NCI-H1694 (cell line): ENCODE measurements around the gene PACSIN2.
"Not testable (repeated sequence)": the region's sequence is repeated elsewhere in the genome, so short reads cannot be mapped to it uniquely, and the experiment has no call there.

Experiments used
- DNase-seq: peaks from one replicate; lab custom pipeline; 2025; lab: John Stamatoyannopoulos, UW

The PACSIN2 gene

GRCh38 chr22:43014869-43015676, at the start of gene PACSIN2:
PACSIN2 (minus strand) TSS chr22:43015149; CDS start chr22:42912080, 103,069 bp downstream.
- DNase-seq, result peak; percentile 97

DNA sequence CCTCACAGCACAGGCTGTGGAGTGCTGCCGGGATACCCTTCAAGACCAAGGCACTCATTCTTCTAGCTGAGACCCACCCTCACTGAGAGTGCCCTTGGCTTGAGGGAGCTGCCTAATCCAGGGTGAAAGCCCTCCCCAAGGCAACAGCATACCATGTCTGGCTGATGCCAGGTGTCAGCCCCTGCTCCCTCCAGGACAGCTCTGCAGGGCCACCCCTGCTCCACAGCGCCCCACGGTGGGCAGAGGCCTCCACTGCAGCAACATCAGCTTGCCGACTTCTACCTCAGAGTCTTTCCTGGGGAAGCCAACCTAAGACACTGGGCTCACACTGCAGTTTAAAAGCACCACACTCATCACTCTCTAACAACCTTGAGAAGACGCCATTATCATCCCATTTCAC, 45.2 kb upstream of the PACSIN2 start:
- no peak for DNase-seq

DNA sequence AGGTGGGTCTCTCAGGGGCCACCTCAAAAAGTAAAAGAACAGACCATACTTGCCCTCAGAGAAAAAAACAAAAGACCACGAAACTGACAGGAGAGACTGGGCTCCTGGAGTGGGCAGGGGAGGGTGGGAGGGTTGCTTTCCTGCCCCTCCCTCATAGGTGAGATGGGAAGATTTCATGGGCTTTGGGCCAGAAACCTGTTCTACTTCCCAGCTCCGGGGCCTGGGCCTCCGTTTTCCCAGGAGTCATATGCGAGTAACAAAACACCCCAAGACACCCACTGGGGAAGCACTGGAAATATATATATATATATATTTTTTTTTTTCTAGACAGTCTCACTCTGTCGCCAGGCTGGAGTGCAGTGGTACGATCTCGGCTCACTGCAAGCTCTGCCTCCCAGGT, 42.7 kb upstream of the PACSIN2 start:
- no peak for DNase-seq

GRCh38 chr22:43053176-43053575, 38.2 kb upstream of the PACSIN2 start:
- peak; percentile 9 for DNase-seq

DNA sequence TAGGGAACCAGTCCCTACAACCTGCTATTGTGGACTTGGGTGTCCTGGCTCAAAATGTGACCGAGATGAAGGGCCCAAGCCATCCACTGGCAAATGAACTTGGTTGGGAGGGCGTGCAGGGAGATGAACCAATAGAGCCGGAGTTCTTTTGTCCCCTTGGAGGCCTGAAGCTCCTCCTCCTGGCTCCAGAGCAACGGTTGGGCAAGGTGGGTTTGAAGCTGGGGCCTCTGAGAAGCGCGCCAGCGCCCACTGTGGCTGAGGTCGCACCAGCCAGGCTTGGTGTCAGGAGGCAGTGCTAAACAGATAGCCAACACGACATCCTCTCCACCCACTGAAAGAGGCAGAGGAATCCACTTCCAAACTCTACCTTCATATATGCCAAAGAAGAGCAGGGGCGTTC, 36.0 kb upstream of the PACSIN2 start:
- DNase-seq, result no peak

GRCh38 chr22:43047605-43048004, 32.7 kb upstream of the PACSIN2 start:
- DNase-seq, result no peak

GRCh38 chr22:43044290-43044712, 29.4 kb upstream of the PACSIN2 start:
- DNase-seq, result no peak

GRCh38 chr22:43042101-43042780, 27.3 kb upstream of the PACSIN2 start:
- DNase-seq, result peak; percentile 76

DNA sequence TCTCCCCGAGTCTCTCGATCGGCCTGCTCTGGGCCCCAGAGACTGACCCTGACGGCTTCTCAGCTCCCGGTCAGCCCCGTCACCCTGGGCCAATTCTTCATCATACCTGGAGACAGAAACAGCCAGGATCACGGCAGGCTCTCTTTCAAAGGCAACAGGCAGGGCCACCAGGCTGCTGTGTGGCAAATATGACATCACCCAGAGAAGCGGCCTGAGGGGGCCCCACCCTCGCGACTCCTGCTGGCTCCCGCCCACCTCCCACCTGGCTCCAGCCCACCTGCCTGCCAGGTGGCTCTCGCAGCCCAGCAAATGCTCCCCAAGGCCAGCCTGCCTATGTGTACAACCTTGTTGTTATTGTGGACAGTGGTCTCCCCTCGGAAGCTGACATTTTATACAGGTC, 24.9 kb upstream of the PACSIN2 start:
- no peak for DNase-seq

GRCh38 chr22:43038325-43038724, 23.4 kb upstream of the PACSIN2 start:
- no peak for DNase-seq

DNA sequence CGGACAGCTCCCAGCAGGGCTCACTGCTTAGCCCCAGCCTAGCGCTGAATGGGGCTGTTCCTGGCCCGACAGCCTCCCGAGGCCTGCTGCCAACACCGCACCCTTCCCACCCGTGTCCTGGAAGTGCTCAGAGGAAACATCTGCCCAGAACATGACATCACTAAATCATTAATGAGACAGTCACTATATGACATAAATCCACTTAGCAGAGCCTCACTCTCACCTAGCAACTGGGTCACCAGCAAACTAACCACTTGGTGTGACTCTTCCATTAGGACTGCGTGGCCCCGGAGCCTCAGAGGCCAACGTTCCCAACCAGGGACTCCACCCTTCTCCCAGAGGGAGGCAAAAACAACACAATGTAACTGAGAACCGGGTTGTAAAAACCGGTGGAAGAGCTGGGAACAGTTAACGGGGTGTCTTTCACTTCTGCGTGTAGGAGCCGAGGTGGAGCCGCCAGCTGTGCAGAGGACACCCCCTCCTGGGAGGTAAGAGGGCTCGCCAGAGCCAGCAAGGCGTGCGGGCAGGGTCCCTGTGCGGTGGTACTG, 21.4 kb upstream of the PACSIN2 start:
- peak; percentile 11 for DNase-seq

DNA sequence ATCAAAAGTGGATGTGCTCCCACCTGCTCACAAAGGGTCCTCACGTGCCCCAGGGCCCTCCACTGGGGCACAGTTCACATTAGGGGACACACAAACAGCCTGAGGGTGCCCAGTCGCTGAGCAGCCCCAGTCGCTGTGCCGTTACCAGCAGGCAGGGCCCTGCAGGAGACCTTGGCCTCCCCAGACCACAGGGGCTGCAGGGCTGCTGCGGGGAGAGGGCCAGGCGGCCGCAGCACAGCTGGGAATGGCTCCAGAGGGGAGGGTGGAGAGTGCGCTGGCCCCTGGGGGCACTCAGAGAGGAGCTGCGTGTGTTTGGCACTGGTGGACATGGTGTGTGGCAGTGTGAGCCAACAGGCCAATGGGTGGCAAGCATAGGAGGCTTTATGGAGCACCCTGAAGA, 20.3 kb upstream of the PACSIN2 start:
- DNase-seq, result no peak

- DNase-seq, result no peak
These were observed 16.7 kb upstream of the PACSIN2 start for GRCh38 chr22:43031617-43032016.

GRCh38 chr22:43018615-43019014, 3.7 kb upstream of the PACSIN2 start:
- no peak for DNase-seq

GRCh38 chr22:43017525-43018460, 2.8 kb upstream of the PACSIN2 start:
- DNase-seq, result no peak

DNA sequence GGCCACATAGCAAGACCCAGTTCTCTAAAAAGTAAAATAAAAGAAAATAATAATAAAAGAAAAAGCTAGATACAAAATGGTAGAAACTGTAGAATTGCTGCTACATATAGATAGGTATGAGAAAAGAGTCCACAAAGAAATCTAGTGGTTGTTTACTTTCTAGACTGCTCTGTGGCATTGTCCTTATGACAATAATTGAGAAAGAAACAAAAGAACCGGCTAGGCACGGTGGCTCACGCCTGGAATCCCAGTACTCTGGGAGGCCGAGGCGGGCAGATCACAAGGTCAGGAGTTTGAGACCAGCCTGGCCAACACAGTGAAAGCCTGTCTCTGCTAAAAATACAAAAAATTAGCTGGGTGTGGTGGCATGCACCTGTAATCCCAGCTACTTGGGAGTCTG, 1.2 kb upstream of the PACSIN2 start:
- DNase-seq, result not testable (repeated sequence)

- DNase-seq, result no peak
These were observed 711 bp upstream of the PACSIN2 start for GRCh38 chr22:43015677-43016042.

DNA sequence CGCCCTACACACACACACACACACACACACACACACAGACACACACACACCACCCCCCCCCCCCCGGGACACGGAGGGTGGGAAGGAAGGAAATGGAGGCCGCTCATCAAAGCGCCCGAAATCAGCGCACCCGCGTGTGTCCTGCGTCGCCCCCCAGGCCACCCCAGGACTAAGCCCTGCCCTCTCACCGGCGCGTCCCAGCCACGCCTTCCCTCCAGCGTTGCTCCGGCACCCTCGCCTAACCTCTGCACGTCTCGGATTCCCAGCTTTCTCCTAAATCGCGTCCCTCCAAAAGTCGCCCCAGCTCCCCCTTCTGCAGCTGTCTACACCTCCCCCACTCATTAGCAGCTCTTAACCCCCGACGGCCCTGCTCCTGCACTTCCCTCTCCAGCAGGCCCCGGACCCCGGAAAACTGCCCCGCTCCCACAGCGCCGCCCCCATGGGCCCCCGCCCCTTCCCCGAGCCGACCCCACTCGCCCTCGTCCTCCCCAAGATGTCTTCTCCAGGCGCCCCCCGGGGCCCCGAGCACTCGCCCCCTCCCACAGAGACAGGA, 557 bp downstream of the PACSIN2 start:
- DNase-seq, result peak; percentile 15

DNA sequence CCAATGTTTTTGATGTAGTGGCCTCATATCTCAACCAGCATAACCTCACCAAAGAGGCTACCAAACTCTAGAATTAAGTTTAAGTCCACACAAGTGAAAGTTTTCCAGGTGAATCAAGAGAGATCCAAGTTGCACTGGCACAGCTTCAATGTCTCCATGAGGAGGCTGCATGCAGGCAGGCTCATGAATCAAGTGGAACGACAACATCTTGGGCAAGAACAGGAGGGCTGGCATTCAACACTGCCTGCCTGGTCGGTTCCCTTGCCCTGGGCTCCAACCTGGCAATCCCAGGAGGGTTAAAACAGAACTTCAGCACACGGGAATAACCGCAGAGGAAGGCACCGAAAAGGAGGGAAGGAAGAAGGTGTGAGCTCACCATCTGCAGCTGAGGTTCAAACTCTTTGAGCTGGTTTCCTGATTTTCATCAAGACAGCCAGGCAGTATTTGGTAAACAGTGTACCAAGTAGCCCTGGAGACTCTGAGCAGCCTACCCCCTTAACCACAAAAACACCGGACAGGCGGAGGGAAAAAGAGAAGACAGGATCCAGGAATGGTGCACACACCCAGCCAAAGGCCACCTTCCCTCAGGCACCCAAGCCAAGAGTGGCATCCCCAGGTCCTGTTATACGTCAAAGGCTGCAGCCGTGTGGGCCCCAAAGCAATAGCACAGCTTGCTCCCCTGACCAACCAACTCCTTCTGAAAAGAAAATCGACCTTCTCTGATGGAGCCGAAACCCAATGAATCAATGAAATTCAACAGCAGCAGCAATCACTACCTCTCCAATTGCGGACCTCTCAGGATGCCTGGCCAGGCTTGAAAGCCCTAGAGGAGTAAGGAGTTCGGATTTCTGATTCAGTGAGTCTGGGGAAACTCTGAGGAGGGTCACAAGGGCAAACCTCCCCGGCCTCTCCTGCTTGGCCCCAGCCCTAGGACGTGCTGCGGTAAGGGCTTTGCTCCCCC, 1.3 kb downstream of the PACSIN2 start:
- no peak for DNase-seq

DNA sequence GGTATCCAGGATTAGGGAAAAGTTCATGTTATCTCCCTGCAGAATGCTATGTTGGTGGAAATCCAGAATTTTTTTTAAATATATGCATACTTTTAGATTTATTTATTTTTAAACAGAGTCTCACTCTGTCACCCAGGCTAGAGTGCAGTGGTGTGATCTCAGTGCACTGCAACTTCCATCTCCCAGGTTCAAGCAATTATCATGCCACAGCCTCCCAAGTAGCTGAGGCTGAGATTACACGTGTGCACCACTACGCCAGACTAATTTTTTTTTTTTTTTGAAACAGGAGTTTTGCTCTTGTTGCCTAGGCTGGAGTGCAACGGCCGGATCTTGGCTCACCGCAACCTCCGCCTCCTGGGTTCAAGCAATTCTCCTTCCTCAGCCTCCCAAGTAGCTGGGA, 2.6 kb downstream of the PACSIN2 start:
- DNase-seq, result no peak

DNA sequence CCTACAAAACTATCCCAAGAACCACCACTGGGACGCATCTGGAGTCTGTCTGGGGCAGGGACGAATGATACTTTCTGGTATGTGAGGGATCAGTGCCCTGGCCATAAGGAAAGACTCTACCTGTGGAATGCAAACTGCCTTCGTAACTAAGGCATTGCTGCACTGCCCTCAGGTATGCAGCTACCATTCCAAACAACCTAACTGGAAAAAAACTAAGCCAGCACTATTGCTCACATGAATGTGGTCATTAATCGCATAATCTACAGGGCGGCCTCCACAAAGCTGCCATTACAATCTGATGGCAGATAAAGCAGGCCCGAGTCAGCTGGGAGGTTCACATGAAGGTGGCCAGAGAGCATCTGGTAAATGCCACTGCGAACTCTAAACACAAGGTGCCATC, 3.9 kb downstream of the PACSIN2 start:
- DNase-seq, result no peak
